ENCODE results near the gene AGPAT4. TPM values are rescaled to one million over a fixed set of nuclear protein-coding genes. Genes with fewer than 3 reads are reported as not detected.

AGPAT4 gene
- total and polyA plus RNA-seq, 2 donors (not counting 1 experiment from before 2014, with no cell fraction given), result 4.4 to 6.1 TPM

DNA sequence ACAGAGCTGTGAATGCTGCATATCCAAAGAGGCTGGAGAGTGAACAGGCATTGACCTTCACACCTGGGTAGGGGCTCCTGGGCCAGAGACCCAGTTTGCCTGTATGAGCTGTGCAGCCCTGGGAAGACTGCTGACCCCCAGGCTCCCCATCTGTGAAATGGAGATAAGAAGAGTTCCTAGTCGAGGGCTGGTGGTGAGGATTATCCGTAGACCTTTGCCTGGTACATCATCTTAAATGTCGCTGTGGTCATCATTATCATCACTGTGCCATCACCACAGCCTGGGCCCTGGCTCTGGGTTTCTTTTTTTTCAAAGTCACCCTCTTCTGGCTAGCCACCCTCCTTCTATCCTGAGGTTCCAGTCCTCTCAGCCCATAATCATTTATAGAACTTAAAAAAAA, 12.0 kb downstream of the AGPAT4 start:
- Histone ChIP-seq H3K79me2 (ENCODE audit: control insufficient read depth, insufficient read depth, low read length) (no peaks in the 10 kb centered on the region), H4K20me1 (ENCODE audit: control insufficient read depth, insufficient read depth, low read length, poor library complexity, severe bottlenecking) (no peaks in the 10 kb centered on the region), H3K4me1 (ENCODE audit: control insufficient read depth in 2 of 2, insufficient read depth in 2 of 2, low read length in 2 of 2) (no peaks in the 10 kb centered on the region), H3K27ac (ENCODE audit: low read length in 2 of 2) (no peak overlapping the region), H3K9me3 (ENCODE audit: control extremely low read depth in 1 of 3, control insufficient read depth in 2 of 3, insufficient read depth in 1 of 3, low read length in 2 of 3) (no peaks in the 10 kb centered on the region), H3K36me3 (replicated peaks in 1 of 2; ENCODE audit: control extremely low read depth in 1 of 2, control insufficient read depth in 1 of 2, extremely low read depth in 1 of 2, insufficient read depth in 2 of 2, low read length in 1 of 2) (no peaks in the 10 kb centered on the region), H3K4me3 (ENCODE audit: control extremely low read depth in 1 of 5, extremely low read depth in 1 of 5, insufficient read depth in 1 of 5, low read depth in 2 of 5, low read length in 4 of 5) (no peak overlapping the region), H2AFZ (ENCODE audit: insufficient read depth, low read depth, low read length, poor library complexity, severe bottlenecking) (no peak overlapping the region), H3K27me3 (replicated peaks in 1 of 4; ENCODE audit: control extremely low read depth in 1 of 4, control insufficient read depth in 3 of 4, insufficient read depth in 4 of 4, low read length in 3 of 4) (no peaks in the 10 kb centered on the region), H3K9ac (ENCODE audit: low read length) (no peak overlapping the region), H3K4me2 (replicated peaks; ENCODE audit: low read depth, low read length, poor library complexity, severe bottlenecking) (no peak overlapping the region)
- DNase-seq, result no peak
- 80% methylated on average over 1 of the region's 3 CpGs for WGBS (ENCODE audit: insufficient coverage)
- H3K9me3 Mint-ChIP-seq (ENCODE audit: insufficient read depth), result no peaks in the 10 kb centered on the region
- ChIA-PET POLR2A (no interaction called here), CTCF (no interaction called here)
- TF ChIP-seq, protein P1, sequence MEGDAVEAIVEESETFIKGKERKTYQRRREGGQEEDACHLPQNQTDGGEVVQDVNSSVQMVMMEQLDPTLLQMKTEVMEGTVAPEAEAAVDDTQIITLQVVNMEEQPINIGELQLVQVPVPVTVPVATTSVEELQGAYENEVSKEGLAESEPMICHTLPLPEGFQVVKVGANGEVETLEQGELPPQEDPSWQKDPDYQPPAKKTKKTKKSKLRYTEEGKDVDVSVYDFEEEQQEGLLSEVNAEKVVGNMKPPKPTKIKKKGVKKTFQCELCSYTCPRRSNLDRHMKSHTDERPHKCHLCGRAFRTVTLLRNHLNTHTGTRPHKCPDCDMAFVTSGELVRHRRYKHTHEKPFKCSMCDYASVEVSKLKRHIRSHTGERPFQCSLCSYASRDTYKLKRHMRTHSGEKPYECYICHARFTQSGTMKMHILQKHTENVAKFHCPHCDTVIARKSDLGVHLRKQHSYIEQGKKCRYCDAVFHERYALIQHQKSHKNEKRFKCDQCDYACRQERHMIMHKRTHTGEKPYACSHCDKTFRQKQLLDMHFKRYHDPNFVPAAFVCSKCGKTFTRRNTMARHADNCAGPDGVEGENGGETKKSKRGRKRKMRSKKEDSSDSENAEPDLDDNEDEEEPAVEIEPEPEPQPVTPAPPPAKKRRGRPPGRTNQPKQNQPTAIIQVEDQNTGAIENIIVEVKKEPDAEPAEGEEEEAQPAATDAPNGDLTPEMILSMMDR (IDR thresholded peaks at IDR 0.05), result no peak
- TF ChIP-seq EZH2 (IDR thresholded peaks at IDR 0.05; ENCODE audit: borderline replicate concordance, insufficient read depth, low read depth, low read length, poor library complexity, severe bottlenecking), result no peak
- intact Hi-C loops (cut with micrococcal nuclease), result no loop called here
- no peak overlapping the region for H3K4me3 Mint-ChIP-seq
- no peaks in the 10 kb centered on the region for H3K27me3 Mint-ChIP-seq
- H3K27ac Mint-ChIP-seq, result no peak overlapping the region
- H3K4me1 Mint-ChIP-seq, result no peaks in the 10 kb centered on the region
- no peak for ATAC-seq (ENCODE audit: low read depth)

DNA sequence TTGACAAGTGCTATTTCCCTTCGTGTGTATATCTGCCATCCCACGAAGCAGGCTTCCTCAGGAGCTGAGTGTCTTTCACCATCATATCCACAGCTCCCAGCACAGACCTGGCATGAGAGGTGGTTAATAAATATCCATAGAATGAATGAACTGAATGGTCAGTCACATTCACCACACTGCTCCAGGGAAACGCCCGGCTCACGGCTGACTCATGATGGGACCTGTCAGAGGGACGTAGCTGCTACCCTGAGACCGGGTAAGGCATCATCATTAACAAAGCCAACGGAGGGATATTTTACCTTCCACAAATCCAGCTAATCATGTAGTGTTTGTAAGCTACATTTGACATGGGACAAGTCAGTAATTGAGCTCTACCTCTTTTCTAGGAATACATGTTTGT, 12.5 kb downstream of the AGPAT4 start:
- H3K9ac ChIP-seq (ENCODE audit: low read length), result no peak overlapping the region
- WGBS (ENCODE audit: insufficient coverage), result 100% methylated on average over 1 of the region's 8 CpGs
- intact Hi-C loops (cut with micrococcal nuclease), result no loop called here
- no peaks in the 10 kb centered on the region for H3K4me1 Mint-ChIP-seq
- H3K4me2 ChIP-seq (replicated peaks; ENCODE audit: low read depth, low read length, poor library complexity, severe bottlenecking), result no peak overlapping the region
- no peak overlapping the region for H3K27ac Mint-ChIP-seq
- no peaks in the 10 kb centered on the region for H3K4me1 ChIP-seq (ENCODE audit: control insufficient read depth in 2 of 2, insufficient read depth in 2 of 2, low read length in 2 of 2)
- H3K27me3 Mint-ChIP-seq, result no peaks in the 10 kb centered on the region
- H3K9me3 Mint-ChIP-seq (ENCODE audit: insufficient read depth), result no peaks in the 10 kb centered on the region
- no peaks in the 10 kb centered on the region for H3K79me2 ChIP-seq (ENCODE audit: control insufficient read depth, insufficient read depth, low read length)
- H3K4me3 Mint-ChIP-seq, result no peak overlapping the region
- no peaks in the 10 kb centered on the region for H3K36me3 ChIP-seq (replicated peaks in 1 of 2; ENCODE audit: control extremely low read depth in 1 of 2, control insufficient read depth in 1 of 2, extremely low read depth in 1 of 2, insufficient read depth in 2 of 2, low read length in 1 of 2)
- H3K27ac ChIP-seq (ENCODE audit: low read length in 2 of 2), result no peak overlapping the region
- CTCF ChIA-PET, result no interaction called here
- no peak for DNase-seq
- POLR2A ChIA-PET, result no interaction called here
- H3K4me3 ChIP-seq (ENCODE audit: control extremely low read depth in 1 of 5, extremely low read depth in 1 of 5, insufficient read depth in 1 of 5, low read depth in 2 of 5, low read length in 4 of 5), result no peak overlapping the region
- H2AFZ ChIP-seq (ENCODE audit: insufficient read depth, low read depth, low read length, poor library complexity, severe bottlenecking), result no peak overlapping the region
- H3K27me3 ChIP-seq (replicated peaks in 1 of 4; ENCODE audit: control extremely low read depth in 1 of 4, control insufficient read depth in 3 of 4, insufficient read depth in 4 of 4, low read length in 3 of 4), result no peaks in the 10 kb centered on the region
- no peak for ATAC-seq (ENCODE audit: low read depth)
- no peaks in the 10 kb centered on the region for H3K9me3 ChIP-seq (ENCODE audit: control extremely low read depth in 1 of 3, control insufficient read depth in 2 of 3, insufficient read depth in 1 of 3, low read length in 2 of 3)
- TF ChIP-seq EZH2 (IDR thresholded peaks at IDR 0.05; ENCODE audit: borderline replicate concordance, insufficient read depth, low read depth, low read length, poor library complexity, severe bottlenecking), result no peak
- TF ChIP-seq, protein P1 (IDR thresholded peaks at IDR 0.05), result no peak
- H4K20me1 ChIP-seq (ENCODE audit: control insufficient read depth, insufficient read depth, low read length, poor library complexity, severe bottlenecking), result no peaks in the 10 kb centered on the region

Data from B cell (primary cell).